ENCODE measurements around the gene TSPEAR. TPM values are rescaled to one million over a fixed set of nuclear protein-coding genes. Genes with fewer than 3 reads are reported as not detected.

Gene TSPEAR
- total RNA-seq, 2 experiments from 2014 or later, result not detected

DNA sequence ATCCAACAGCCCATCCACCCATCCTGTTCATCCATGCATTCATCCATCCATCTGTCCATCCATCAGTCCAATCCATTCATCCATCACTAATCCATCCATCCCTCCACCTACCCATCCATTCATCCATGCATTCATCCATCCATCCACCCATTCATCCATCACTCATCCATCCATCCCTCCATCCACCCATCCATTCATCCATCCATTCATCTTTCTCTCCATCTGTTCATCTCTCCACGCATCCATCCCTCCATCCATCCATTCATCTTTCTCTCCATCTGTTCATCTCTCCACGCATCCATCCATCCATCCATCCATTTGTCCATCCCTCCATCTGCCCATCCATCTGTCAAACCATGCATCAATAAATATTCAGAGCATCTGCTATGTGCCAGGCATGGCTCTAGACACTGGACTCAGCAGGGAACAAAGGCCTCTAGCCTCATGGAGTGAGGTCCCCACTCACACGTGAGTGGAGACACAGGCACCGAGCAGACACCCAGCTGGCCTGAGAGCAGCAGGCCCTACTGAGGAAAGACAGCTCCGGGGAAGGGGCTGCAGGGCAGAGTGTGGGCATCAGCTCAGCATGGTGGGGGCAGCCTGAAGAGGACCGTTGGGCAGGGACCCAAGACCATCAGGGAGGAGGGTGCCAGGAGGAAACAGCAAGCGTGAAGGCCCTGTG, 181.0 kb downstream of the TSPEAR start:
- CTCF ChIA-PET, result no interaction called here
- Mint-ChIP-seq H3K4me1 (no peaks in the 10 kb centered on the region), H3K27ac (no peak overlapping the region), H3K27me3 (no peaks in the 10 kb centered on the region), H3K4me3 (no peak overlapping the region), H3K9me3 (ENCODE audit: low read depth) (peaks cover 2% of the 10 kb centered on the region), H3K36me3 (no peaks in the 10 kb centered on the region)
- DNase-seq (no peak), ATAC-seq (no peak)

DNA sequence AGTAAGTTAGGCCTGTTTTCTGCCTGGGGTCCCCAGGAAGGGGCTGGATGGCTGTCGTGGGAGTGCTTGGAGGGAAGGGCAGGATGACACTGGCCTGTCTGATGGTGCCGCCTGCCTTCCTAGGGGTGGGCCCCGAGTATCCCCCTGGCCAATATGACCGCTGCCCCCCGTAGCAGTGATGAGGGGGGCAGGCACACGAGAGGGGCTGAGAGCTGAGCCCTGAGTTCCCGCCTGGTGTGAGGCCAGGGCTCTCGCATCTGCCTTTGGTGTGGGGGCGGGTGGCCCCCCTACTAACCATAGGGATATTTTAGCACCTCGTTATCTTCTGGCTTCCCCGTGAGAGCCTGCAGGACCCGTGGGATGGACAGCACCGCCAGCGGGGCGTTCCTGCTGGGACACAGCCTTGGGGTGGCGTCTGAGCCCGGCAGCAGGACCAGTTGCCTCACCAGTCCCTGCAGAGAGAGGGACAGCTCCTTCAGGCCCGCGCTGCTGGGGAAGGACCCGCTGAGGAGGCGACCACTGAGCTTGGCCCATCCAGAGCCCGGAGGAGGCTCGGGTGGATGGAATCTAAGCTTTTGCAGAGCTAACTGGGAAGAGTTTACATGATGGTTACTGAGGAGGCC, 181.8 kb downstream of the TSPEAR start:
- Mint-ChIP-seq H3K9me3 (ENCODE audit: low read depth) (peaks cover 2% of the 10 kb centered on the region), H3K4me3 (no peak overlapping the region), H3K4me1 (no peaks in the 10 kb centered on the region), H3K27me3 (no peaks in the 10 kb centered on the region), H3K36me3 (no peaks in the 10 kb centered on the region), H3K27ac (no peak overlapping the region)
- CTCF ChIA-PET, result no interaction called here
- ATAC-seq (no peak), DNase-seq (no peak)

DNA sequence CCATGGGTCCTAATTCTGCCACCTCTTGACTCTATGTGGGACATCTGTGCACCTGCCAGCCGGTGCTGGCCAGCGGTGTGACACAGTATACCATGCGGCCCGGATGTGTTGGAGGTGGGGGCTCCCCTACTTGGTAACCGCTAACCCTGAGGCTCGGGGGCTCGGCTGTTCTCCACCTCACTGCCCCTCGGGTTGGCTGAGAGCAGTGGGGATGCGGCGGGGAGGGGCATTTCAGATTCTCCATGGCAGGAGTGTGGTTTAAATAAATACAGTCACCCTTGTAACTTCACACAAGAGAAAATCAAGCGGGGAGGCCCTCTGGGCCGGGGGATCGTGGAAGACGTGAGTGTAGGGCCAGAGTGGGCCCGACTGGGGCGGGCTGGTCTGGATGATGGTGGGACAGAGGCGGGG, 182.4 kb downstream of the TSPEAR start:
- DNase-seq, result no peak
- H3K4me3 Mint-ChIP-seq, result no peak overlapping the region
- no peaks in the 10 kb centered on the region for H3K36me3 Mint-ChIP-seq
- CTCF ChIA-PET, result no interaction called here
- no peak overlapping the region for H3K27ac Mint-ChIP-seq
- ATAC-seq, result no peak
- H3K9me3 Mint-ChIP-seq (ENCODE audit: low read depth), result no peaks in the 10 kb centered on the region
- H3K27me3 Mint-ChIP-seq, result no peaks in the 10 kb centered on the region
- no peaks in the 10 kb centered on the region for H3K4me1 Mint-ChIP-seq

DNA sequence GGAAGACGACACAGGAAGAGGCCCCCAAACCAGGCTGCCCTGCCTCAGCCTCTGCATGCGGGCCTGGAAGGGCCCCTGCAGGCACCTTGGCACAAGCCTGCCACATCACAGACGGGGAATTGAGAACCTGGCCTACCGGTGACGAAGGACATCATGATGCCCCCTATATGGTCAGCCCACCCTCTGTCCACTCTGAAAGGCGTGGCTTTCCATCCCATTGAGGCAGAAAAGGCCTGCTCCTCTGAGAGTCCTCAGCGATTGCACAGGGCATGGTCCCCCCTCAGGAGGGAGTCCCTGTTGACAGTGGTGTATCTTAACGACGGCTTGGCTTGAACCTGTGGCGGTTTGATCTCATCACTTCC, 182.8 kb downstream of the TSPEAR start:
- Mint-ChIP-seq H3K9me3 (ENCODE audit: low read depth) (no peaks in the 10 kb centered on the region), H3K4me3 (no peak overlapping the region), H3K27me3 (no peaks in the 10 kb centered on the region), H3K4me1 (no peaks in the 10 kb centered on the region), H3K36me3 (no peaks in the 10 kb centered on the region), H3K27ac (no peak overlapping the region)
- ATAC-seq (no peak), DNase-seq (no peak)
- CTCF ChIA-PET, result no interaction called here

DNA sequence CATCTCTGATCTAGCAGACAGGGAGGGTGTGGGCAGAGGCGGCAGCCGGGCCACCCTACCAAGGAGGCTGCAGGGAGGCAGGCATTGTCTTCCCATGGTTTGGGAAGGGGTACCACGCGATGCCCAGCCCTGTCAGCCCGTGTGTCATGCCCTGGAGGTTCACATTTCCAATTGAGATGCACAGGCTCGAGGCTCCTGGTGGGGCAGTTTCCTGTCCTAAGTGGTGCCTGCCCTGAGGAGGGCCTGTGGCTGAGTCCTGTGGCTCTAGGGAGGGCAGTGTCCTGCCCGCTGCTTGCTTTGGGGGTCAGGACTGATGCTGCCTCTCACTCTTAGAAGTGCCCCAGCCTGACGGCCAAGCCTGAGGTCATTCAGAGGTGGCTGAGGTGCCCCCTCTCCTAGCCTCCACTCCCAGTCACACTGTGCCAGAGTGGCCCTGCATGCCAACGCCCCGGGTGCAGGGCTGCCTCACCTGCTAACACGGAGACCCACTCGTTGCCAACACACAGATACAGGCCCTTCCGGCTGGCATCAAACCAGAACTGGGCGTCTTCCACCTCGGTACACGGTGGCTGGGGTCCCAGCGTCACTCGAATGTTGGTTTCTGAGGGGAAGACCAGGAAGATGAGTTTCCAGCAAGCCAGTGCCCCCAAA, 183.3 kb downstream of the TSPEAR start:
- no peaks in the 10 kb centered on the region for H3K27me3 Mint-ChIP-seq
- H3K27ac Mint-ChIP-seq, result no peak overlapping the region
- CTCF ChIA-PET, result no interaction called here
- H3K4me3 Mint-ChIP-seq, result no peak overlapping the region
- H3K36me3 Mint-ChIP-seq, result no peaks in the 10 kb centered on the region
- ATAC-seq, result no peak
- DNase-seq, result no peak
- H3K9me3 Mint-ChIP-seq (ENCODE audit: low read depth), result no peaks in the 10 kb centered on the region
- no peaks in the 10 kb centered on the region for H3K4me1 Mint-ChIP-seq

DNA sequence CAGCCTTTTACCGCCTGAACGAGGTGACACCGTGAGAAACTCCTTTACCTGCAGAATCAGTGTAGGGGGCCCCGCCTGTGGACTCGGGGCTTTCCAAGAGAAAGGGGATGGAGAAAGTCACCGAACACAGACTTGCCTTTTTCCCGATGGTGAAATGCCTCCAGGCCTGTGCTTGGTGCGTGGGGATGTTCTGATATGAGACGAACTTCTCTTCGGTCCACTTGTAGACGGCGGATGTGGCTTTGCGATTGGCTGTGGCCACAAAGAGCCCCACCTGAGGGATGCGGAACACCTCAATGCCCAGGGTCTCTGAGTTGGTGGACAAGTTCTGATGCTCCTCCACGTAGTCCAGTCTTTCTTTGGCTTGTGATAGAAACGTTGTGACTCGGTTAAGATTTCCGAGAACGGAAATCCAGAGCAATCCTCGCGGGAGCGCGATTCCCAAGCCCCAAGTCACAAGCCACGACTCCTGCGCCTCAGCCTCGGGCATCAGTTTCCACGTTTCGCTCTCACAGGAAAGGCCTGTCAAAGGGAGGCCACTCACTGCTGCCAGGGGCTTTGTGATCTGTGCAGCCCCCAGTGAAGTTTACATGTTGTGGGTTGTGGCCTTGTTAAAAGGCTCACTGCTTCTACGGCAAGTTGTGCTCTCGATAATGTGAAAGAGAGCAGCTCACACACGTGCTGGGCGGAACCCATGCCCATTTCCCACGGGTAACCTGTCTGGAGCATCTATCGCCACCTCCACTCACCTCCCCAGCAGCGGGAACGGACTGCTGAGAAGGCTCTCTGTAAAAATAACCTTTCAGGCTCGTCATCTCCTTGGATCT, 184.0 kb downstream of the TSPEAR start:
- DNase-seq (no peak), ATAC-seq (no peak)
- Mint-ChIP-seq H3K27me3 (no peaks in the 10 kb centered on the region), H3K36me3 (no peaks in the 10 kb centered on the region), H3K27ac (no peak overlapping the region), H3K4me1 (no peaks in the 10 kb centered on the region), H3K4me3 (no peak overlapping the region), H3K9me3 (ENCODE audit: low read depth) (no peaks in the 10 kb centered on the region)
- CTCF ChIA-PET, result no interaction called here

DNA sequence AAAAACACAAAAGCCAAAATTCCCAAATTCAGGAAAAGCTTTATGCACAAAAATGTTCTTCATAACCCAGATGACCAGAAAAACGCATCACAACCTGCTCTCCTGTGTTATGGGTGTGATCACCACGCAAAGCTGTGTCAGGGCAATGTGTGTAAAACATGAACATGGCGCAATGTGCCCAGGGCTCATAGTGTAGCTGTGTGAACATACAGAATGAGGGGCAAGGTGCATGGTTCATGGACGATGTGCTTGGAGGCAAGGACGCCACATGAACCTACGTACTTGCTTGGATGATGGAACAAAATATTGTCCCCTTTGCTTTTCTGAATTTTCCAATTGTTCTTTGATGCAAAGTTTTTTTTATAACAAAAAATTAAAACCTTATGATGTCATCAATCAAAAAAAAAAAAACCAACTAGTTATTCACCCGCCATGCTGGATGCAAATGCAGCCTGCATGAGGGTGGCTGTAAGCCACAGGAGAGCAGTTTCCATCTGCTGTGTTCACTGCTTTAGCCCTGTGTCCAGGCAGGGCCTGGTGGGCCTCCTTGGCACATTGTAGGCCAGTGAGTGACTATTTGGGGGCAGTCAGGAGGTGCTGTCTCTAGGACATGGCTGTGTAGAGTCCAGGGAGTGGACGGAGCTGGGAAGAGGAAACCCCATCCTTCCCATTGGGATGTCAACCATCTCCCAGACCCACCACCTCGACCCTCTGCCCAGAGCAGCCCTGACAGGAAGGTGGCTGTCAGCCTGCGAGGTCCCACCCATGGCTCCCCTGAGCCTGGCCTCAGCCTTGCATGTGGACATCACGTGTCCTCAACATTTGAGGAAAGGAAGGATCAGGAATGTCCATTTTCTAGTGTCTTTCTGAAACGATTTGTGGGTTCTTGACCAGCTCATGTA, 185.0 kb downstream of the TSPEAR start:
- no peak for DNase-seq
- Mint-ChIP-seq H3K27me3 (no peaks in the 10 kb centered on the region), H3K9me3 (ENCODE audit: low read depth) (no peaks in the 10 kb centered on the region), H3K4me1 (no peaks in the 10 kb centered on the region), H3K27ac (no peak overlapping the region), H3K36me3 (no peaks in the 10 kb centered on the region), H3K4me3 (no peak overlapping the region)
- no peak for ATAC-seq
- CTCF ChIA-PET, result no interaction called here

DNA sequence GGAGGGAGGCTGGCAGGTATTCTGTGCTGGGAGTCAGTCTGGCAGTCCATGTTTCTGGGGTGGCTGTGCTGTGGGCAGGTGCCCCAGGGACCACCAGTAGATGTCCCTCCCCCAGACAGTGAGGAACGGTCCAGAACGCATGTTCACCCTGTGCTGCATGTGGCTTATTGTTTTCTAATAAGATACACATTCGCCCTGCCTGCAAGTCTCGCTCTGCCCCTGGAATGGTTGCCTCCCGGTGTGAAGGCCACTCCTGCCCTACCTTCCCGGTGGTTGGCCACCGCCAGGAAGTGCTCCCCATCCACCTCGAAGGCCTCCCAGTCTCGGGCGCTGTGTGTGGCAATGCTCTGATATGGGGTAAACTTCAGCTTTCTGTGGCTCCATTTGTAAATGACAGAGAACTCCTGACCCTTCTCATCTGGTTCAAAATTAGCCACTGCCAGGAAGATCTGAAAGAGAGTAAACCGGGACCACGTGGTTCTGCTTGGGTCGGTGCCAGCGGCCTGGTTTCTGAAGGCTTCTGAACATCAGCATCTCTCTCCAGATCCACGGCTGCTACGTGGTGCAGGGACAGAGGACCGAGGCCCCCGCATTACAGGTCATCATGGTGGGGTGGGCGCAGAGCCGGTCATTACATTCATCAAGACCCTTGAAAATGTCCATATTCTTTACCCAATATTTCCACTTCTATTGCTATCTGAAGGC, 185.8 kb downstream of the TSPEAR start:
- CTCF ChIA-PET, result no interaction called here
- H3K9me3 Mint-ChIP-seq (ENCODE audit: low read depth), result no peaks in the 10 kb centered on the region
- no peaks in the 10 kb centered on the region for H3K36me3 Mint-ChIP-seq
- no peak for DNase-seq
- H3K27me3 Mint-ChIP-seq, result no peaks in the 10 kb centered on the region
- H3K4me1 Mint-ChIP-seq, result no peaks in the 10 kb centered on the region
- no peak for ATAC-seq
- H3K4me3 Mint-ChIP-seq, result no peak overlapping the region
- H3K27ac Mint-ChIP-seq, result no peak overlapping the region

DNA sequence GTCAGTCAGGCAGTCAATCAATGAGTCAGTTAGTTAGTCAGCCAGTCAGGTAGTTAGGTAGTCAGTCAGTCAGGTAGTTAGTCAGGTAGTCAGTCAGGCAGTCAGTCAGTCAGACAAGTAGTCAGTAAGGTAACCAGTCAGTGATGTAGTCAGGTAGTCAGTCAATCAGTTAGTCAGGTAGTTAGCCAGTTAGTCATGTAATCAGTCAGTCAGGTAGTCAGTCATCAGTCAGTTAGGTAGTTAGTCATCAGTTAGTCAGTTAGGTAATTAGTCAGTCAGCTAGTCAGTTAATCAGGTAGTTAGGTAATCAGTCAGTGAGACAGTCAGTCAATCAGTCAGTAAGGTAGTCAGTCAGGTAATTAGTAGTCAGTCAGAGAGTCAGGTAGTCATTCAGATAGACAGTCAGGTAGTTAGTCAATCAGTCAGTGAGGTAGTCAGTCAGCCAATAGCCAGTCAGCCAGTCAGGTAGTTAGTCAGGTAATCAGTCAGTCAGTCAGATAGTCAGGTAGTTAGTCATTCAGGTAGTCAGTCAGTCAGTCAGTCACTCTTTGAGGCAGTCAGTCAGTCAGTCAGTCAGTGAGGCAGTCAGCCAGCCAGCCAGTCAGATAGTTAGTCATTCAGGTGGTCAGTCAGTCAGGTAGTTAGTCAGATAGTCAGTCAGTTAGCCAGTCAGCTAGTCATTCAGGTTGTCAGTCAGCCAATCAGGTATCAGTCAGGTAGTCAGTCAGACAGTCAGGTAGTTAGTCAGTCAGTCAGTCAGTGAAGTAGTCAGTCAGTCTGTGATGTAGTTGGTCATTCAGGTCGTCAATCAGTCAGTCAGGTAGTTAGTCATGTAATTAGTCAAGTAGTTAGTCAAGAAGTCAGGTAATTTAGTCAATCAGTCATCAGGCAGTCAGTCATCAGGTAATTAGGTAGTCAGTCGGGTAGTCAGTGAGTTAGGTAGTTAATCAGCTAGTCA, 186.7 kb downstream of the TSPEAR start:
- no peak for ATAC-seq
- H3K9me3 Mint-ChIP-seq (ENCODE audit: low read depth), result no peaks in the 10 kb centered on the region
- no peaks in the 10 kb centered on the region for H3K4me1 Mint-ChIP-seq
- H3K36me3 Mint-ChIP-seq, result no peaks in the 10 kb centered on the region
- DNase-seq, result no peak
- CTCF ChIA-PET, result no interaction called here
- no peak overlapping the region for H3K4me3 Mint-ChIP-seq
- no peak overlapping the region for H3K27ac Mint-ChIP-seq
- no peaks in the 10 kb centered on the region for H3K27me3 Mint-ChIP-seq

DNA sequence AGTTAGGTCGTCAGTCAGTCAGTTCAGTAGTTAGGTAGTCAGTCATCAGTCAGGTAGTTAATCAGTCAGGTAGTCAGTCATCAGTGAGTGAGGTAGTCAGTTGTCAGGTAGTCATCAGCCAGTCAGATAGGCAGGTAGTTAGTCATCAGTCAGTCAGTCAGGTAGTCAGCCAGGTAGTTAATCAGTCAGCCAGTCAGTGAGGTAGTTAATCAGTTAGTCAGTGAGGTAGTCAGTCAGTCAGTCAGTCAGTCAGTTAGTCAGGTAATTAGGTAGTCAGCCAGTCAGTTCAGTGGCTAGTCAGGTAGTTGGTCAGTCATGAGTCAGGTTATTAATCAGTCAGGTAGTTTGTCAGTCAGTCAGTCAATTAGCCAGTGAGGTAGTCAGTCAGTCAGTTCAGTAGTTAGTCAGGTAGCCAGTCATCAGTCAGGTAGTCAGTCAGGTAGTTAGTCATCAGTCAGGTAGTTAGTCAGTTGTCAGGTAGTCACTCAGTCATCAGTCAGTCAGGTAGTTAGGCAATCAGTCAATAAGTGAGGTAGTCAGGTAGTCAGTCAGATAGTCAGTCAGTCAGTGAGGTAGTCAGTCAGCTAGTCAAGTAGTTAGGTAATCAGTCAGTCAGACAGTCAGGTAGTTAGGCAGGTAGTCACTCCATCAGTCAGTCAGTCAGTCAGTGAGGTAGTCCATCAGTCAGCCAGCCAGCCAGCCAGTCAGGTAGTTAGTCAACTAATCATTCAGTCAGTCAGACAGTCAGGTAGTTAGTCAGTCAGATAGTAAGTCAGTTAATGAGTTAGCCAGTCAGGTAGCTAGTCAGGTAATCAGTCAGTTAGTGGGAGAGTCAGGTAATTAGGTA, 187.6 kb downstream of the TSPEAR start:
- DNase-seq (no peak), ATAC-seq (no peak)
- no peaks in the 10 kb centered on the region for H3K36me3 Mint-ChIP-seq
- H3K4me3 Mint-ChIP-seq, result no peak overlapping the region
- no peak overlapping the region for H3K27ac Mint-ChIP-seq
- no peaks in the 10 kb centered on the region for H3K9me3 Mint-ChIP-seq (ENCODE audit: low read depth)
- no peaks in the 10 kb centered on the region for H3K4me1 Mint-ChIP-seq
- no peaks in the 10 kb centered on the region for H3K27me3 Mint-ChIP-seq
- CTCF ChIA-PET, result no interaction called here

DNA sequence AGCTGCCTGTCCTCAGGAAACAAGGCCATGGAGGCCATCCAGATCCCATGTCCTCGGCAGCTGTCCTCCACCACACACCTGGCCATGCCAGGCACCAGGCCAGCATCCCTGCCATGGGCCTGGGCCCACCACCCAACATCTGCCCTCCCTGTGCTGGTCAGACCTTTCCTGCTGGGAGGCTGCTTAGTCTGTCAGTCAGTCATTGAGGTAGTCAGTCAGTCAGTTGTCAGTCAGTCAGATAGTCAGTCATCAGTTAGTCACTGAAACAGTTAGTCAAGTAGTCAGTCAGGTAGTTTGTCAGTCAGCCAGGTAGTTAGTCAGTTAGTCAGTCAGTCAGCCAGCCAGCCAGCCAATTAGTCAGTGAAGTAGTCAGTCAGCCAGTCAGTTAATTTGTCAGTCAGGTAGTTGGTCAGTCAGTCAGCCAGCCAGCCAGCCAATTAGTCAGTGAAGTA, 188.6 kb downstream of the TSPEAR start:
- CTCF ChIA-PET, result no interaction called here
- Mint-ChIP-seq H3K27me3 (no peaks in the 10 kb centered on the region), H3K9me3 (ENCODE audit: low read depth) (no peaks in the 10 kb centered on the region), H3K4me1 (no peaks in the 10 kb centered on the region), H3K27ac (no peak overlapping the region), H3K4me3 (no peak overlapping the region), H3K36me3 (no peaks in the 10 kb centered on the region)
- ATAC-seq, result no peak
- no peak for DNase-seq

Measured in activated CD8-positive, alpha-beta memory T cell treated with anti-CD3 and anti-CD28 coated beads, Interleukin-2, amount 10 ng/mL, durations not matched to agents 7 days and 5 days (primary cell).